Activated naive CD4-positive, alpha-beta T cell (primary cell): ENCODE data around the gene KLHL29.

ENCODE experiments used
- DNase-seq, 4 experiments: peaks; one replicate each; lab custom pipeline; 2025; lab: John Stamatoyannopoulos, UW

The KLHL29 gene

DNA sequence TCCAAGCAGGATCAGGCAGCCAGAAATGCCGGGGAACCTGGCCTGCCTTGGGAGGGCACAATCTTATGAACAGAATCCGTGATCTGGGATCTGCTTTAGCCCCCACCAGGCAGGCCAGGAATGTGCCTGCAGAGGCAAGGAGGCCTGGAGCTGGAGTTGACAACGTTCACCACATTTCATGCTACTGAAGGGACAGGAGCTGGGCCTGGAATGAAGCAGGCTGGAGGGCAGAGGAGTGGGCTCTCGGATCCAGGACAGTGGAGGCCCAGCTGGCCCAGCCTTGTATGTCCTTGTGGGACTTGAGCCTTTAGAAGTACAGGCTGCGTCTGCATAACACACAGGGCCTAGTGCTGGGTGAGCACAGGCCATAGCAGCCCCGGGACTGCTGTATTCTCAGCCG is 91.8 kb downstream of the KLHL29 start:
- DNase-seq = no peak

DNA sequence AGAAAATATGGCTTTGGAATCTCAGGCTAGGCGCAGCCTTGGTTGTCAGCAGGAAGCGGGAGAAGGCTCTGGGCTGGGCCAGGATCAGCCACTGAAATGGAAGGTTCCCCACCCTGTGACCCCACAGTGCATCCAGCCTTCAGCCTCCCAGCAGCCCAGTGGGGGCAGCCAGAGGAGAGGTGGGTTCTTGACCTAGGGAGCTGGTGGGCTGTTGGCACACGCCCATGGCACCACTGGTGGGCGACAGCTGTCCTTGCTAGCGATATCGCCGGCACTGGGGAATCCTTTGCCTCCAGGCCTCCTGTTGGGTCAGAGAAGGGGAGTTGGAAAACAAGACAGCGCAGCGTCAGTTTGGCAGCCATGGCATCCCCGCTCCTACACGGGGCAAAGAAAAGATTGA is 92.4 kb downstream of the KLHL29 start:
- DNase-seq = no peak

DNA sequence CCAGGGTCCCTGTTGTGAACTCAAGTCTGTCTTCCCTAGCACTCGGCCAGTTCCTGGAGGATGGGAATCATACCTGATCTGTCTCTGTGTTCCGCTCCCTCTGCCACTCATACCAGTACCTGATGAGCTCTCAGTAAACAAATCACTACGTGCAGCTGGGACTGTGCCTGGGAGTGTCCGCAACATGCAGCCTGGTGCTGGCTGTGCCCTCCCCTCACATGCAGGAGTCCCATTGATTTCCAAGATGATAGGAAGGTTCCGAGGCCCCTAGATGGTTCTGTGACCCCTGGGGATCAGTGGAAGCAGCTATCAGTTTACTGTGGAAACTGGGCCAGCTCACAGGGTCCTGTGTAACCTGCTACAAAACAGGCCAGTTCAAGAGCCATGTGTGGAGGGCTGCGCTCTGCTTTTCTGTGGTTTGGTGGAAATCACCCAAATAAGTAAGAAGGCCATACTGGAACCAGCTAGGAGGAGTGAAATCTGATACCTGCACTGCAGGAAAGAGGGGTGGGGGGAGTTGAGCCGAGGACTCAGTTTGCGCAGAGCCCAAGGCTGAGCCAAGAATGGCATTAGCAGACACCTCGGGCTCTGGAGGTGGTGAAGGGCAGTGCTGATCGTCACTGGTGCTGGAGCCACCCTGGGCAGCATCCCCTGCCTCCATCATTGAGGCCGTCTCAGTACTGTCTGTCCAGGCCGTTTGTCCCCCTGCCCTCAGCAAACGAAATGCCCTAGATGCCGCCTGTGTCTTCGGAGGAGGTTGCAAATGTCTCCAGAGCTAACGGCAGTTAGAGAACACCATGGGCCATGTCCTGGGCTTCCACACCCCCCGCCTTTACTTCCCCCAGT is 93.3 kb downstream of the KLHL29 start:
- no peak for DNase-seq

DNA sequence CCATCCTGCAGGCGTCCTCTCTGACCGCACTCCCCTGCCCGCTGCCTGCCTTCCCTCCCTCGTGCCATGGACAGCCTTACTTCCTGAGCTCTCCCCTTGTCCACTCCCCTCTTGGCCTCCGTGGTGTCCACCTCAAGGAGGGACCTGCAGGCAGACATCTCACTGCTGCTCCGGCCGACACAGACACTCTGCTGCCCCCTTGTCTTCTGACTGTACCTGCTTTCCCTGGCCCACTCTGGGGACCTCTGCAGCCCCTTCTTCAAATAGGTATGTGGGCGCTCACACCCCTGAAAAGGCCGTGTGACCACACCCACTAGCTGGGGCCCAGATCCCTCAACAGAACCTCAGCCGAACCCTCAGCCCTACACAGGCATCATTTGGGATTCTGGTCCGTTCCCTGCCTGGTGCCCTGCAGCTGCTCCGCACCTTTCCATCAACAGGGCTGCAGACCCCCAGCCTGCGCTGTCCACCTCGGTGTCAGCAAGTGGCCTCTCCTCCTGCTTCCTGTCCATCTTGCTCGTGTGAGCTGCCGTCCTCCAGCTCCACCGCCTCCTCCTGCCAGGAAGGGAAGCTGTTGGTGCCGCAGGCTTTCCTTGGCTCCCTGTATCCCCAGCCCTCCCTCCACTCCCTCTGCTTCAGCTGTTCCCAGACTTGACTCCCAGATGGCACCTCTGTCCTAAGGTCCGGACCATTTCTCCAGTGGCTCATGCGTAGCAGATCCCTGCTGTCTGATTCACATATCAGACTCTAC is 94.1 kb downstream of the KLHL29 start:
- DNase-seq = no peak

DNA sequence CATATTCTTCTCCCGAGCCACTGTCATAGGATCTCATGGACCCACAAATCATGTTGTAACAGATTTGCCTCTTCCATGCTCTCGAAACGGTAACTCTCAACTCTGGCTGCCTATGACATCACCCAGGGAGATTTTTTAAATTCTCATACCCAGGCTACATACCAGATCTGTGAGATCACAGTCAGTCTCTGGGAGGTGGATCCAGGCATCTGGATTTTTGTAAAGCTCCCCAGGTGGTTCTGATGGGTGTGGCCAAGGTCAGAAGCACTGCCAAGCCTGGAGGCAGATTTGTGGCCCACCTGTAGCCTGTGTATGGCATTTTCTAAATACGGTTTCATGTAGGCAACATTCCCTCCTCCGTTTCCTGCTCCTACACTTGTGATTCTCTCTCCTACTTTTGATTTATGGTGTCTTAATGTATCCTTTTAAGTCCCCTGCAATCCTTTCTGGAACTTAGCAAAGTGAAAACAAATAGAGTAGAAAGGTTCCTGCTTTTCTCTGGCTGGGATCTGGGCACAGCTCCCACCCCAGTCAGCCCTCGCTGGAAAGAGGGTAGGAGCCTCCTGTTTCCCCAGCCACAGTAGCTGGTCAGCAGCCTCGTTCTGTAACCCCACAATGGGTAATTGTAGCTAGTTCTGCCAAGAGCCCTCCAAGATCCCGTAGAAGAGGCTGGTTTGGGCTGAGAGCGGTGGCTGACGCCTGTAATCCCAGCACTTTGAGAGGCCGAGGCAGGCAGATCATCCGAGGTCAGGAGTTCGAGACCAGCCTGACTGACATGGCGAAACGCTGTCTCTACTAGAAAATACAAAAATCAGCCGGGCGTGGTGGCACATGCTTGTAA is 96.2 kb downstream of the KLHL29 start:
- no peak for DNase-seq

- no peak for DNase-seq
Observed at GRCh38 chr2:23482188-23482587, 97.2 kb downstream of the KLHL29 start.

- no peak for DNase-seq
Observed at GRCh38 chr2:23482607-23483006, 97.6 kb downstream of the KLHL29 start.

- DNase-seq = no peak
Observed at GRCh38 chr2:23483791-23484190, 98.8 kb downstream of the KLHL29 start.

- no peak for DNase-seq
Observed at GRCh38 chr2:23484275-23484674, 99.3 kb downstream of the KLHL29 start.

- no peak for DNase-seq
Observed at GRCh38 chr2:23484767-23485166, 99.8 kb downstream of the KLHL29 start.

- no peak for DNase-seq
Observed at GRCh38 chr2:23485261-23485660, 100.3 kb downstream of the KLHL29 start.

DNA sequence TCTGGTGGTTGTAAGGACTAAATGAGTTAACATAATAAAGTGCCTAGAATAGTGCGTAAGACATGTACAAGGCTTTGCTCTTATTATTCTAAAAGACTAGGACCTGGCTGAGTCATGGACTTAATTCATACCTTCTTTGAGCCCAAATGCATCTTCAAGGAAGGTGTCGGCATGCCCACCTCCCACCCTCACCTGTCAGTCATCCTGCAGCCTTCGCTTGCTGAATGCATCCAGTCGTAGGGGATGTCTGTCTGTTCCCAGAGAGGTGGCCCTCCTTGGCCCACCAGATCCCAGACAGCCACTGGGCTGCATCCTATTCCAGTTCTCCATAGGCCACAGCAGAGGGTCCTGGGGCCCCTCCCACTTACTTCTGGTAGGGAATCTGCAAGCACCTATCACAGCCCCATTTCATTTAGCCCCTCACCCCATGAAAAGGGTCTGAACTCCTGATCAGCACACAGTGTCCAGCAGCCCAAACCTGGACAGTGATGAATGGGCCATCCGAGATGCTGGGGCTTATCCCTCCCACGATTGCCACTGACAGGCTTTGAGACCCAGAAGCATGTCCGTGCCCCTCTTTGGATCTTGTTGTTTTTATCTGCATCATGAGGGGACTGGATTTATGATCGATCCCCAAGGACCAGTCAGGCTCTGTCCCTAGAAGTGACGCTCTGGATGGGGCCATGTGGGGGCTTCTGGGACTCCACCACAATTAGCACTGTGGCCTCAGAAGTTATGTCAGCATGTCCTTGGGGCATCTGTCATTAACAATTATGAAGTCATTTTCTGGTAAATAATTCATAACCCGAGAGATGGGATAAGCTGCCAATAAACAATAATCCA is 101.1 kb downstream of the KLHL29 start:
- no peak for DNase-seq

DNA sequence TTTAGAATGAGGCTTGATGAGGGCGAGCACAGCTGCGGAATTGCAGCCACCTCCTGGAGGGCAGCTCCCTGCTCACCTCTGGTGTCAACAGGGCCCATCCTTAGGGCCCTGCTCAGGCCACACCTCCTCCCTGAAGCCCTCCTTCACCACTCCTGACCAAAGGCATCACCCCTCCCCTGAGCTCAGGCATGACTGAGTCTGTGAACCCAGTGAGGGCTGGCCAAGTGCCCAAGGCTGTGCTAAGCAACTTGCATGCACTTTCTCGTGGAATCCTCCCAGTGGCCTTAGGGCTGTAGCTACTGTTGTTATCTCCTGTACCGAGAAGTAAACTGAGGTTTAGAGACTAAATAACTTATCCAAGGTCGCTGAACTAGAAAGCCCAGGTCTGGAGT is 101.7 kb downstream of the KLHL29 start:
- no peak for DNase-seq

- DNase-seq = no peak
Observed at GRCh38 chr2:23487735-23488492, 102.9 kb downstream of the KLHL29 start.

GRCh38 chr2:23488584-23488983 is 103.6 kb downstream of the KLHL29 start:
- no peak for DNase-seq

- DNase-seq = no peak
Observed at GRCh38 chr2:23489471-23490322, 104.7 kb downstream of the KLHL29 start.

GRCh38 chr2:23491591-23492336 is 106.8 kb downstream of the KLHL29 start:
- DNase-seq = no peak

DNA sequence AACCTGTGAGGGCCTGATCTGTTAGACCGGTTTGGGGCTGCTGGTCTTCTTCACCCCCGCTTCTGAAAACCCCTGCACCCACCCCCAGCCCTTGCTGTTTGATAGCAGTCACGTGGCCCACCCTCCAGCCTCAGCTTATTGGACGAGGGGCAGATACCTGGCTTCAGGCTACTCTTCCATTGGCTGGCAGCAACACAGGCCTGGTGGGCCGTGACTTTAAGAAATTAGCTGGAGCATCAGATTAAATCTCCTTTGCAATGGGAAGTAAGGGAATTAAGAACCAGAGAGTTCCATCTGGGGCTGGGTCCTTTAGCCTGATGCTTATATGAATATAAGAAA is 107.3 kb downstream of the KLHL29 start:
- no peak for DNase-seq

- no peak for DNase-seq
Observed at GRCh38 chr2:23492921-23493320, 107.9 kb downstream of the KLHL29 start.
